ENCODE data around the gene C6orf47. TPM values are rescaled to one million over a fixed set of nuclear protein-coding genes. Genes with fewer than 3 reads are reported as not detected.

C6orf47 gene
- total RNA-seq, 1 experiment from 2014 or later = 22.4 TPM

DNA sequence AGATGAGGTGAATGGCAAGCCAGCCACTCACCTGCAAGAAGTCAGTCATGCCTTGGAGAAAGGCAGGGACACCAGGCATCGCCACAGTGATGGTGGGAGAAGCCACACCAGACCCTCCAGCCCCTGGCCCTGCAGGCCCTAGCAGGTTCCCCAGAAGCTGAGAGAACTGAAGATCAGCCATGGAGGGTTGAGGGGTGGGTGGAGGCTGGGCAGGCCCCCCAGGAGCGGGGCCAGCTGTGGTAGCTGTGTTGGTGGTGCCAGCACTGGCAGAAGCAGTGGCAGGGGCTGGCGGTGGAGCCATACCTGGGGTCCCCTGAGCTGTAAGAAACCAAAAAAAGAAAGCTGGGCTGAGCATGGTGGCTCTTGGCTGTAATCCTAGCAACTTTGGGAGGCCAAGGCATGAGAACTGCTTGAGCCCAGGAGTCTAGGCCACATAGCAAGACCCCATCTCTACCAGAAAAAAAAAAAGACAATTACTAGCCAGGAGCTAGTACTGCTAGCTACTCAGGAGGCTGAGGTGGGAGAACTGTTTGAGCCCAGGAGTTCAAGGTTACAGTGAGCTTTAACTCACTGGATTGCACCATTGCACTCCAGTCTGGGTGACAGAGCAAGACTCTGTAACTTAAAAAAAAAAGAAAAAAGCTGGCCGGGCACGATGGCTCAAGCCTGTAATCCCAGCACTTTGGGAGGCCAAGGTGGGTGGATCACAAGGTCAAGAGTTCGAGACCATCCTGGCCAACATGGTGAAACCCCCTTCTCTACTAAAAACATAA lies 17.6 kb downstream of the C6orf47 start:
- intact Hi-C loops (cut with micrococcal nuclease; ENCODE audit: unreplicated experiment) (no loop called here), in situ Hi-C loops (cut with HindIII; ENCODE audit: low pct_unique_long_range_greater_than_20kb, low sequenced_read_pairs) (no loop called here)
- Histone ChIP-seq H3K4me3 (ENCODE audit: low read depth in 2 of 2, low read length in 2 of 2) (no peak overlapping the region), H3K27me3 (ENCODE audit: control insufficient read depth, insufficient read depth, low read length) (no peaks in the 10 kb centered on the region), H3K27ac (ENCODE audit: low read length) (no peak overlapping the region), H3K36me3 (ENCODE audit: control insufficient read depth, insufficient read depth, low read length) (peaks cover 20% of the 10 kb centered on the region), H3K4me1 (ENCODE audit: control insufficient read depth, insufficient read depth, low read length) (no peaks in the 10 kb centered on the region), H3K9me3 (ENCODE audit: control insufficient read depth, insufficient read depth, low read depth, low read length) (no peaks in the 10 kb centered on the region)
- CTCF ChIA-PET = no interaction called here
- no peak for DNase-seq (ENCODE audit: low read depth, low spot score)
- BruUV-seq (replicated peaks) = no TSS peak
- POLR2A ChIA-PET = no interaction called here
- TF ChIP-seq, protein P1, sequence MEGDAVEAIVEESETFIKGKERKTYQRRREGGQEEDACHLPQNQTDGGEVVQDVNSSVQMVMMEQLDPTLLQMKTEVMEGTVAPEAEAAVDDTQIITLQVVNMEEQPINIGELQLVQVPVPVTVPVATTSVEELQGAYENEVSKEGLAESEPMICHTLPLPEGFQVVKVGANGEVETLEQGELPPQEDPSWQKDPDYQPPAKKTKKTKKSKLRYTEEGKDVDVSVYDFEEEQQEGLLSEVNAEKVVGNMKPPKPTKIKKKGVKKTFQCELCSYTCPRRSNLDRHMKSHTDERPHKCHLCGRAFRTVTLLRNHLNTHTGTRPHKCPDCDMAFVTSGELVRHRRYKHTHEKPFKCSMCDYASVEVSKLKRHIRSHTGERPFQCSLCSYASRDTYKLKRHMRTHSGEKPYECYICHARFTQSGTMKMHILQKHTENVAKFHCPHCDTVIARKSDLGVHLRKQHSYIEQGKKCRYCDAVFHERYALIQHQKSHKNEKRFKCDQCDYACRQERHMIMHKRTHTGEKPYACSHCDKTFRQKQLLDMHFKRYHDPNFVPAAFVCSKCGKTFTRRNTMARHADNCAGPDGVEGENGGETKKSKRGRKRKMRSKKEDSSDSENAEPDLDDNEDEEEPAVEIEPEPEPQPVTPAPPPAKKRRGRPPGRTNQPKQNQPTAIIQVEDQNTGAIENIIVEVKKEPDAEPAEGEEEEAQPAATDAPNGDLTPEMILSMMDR (IDR thresholded peaks at IDR 0.05) = no peak
- TF ChIP-seq TCF7L2 (IDR thresholded peaks at IDR 0.05; ENCODE audit: low read depth, low read length) (no peak), SIN3A (IDR thresholded peaks at IDR 0.05; ENCODE audit: borderline replicate concordance, insufficient read depth, low read depth, low read length) (no peak), POLR2AphosphoS5 (IDR thresholded peaks at IDR 0.05; ENCODE audit: low read depth, low read length) (no peak)
- TF ChIP-seq, protein P2, sequence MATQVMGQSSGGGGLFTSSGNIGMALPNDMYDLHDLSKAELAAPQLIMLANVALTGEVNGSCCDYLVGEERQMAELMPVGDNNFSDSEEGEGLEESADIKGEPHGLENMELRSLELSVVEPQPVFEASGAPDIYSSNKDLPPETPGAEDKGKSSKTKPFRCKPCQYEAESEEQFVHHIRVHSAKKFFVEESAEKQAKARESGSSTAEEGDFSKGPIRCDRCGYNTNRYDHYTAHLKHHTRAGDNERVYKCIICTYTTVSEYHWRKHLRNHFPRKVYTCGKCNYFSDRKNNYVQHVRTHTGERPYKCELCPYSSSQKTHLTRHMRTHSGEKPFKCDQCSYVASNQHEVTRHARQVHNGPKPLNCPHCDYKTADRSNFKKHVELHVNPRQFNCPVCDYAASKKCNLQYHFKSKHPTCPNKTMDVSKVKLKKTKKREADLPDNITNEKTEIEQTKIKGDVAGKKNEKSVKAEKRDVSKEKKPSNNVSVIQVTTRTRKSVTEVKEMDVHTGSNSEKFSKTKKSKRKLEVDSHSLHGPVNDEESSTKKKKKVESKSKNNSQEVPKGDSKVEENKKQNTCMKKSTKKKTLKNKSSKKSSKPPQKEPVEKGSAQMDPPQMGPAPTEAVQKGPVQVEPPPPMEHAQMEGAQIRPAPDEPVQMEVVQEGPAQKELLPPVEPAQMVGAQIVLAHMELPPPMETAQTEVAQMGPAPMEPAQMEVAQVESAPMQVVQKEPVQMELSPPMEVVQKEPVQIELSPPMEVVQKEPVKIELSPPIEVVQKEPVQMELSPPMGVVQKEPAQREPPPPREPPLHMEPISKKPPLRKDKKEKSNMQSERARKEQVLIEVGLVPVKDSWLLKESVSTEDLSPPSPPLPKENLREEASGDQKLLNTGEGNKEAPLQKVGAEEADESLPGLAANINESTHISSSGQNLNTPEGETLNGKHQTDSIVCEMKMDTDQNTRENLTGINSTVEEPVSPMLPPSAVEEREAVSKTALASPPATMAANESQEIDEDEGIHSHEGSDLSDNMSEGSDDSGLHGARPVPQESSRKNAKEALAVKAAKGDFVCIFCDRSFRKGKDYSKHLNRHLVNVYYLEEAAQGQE (IDR thresholded peaks at IDR 0.05; ENCODE audit: insufficient read depth in 1 of 2, low read depth in 2 of 2, low read length in 1 of 2) = no peak
- ATAC-seq = no peak

DNA sequence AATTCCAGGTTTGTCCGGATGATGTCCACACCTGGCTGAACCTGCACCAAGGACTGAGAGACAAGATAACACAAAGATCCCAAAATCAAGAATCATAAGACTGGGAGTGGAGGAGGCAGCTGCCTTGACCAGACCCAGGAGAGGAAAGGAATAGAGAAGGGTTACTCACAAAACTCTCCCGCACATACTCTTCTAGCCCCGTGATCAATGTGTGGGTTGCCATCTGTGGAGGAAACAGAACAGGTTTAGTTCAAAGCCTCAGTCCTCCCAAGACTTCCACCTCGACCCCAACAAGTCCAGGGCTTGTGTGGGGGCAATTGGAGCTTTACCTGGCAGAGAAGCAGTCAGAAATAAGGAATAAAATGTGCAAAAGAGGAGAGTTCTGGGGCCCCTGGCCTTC lies 19.2 kb downstream of the C6orf47 start:
- Histone ChIP-seq H3K9me3 (ENCODE audit: control insufficient read depth, insufficient read depth, low read depth, low read length) (no peaks in the 10 kb centered on the region), H3K4me1 (ENCODE audit: control insufficient read depth, insufficient read depth, low read length) (peaks cover 4% of the 10 kb centered on the region; the same call in 1 of the 2 replicates), H3K4me3 (ENCODE audit: low read depth in 2 of 2, low read length in 2 of 2) (no peak overlapping the region), H3K36me3 (ENCODE audit: control insufficient read depth, insufficient read depth, low read length) (peaks cover 20% of the 10 kb centered on the region), H3K27ac (ENCODE audit: low read length) (no peak overlapping the region), H3K27me3 (ENCODE audit: control insufficient read depth, insufficient read depth, low read length) (no peaks in the 10 kb centered on the region)
- BruUV-seq (replicated peaks) = no TSS peak
- no peak for DNase-seq (ENCODE audit: low read depth, low spot score)
- ATAC-seq = no peak
- ChIA-PET CTCF (no interaction called here), POLR2A (no interaction called here)
- in situ Hi-C loops (cut with HindIII; ENCODE audit: low pct_unique_long_range_greater_than_20kb, low sequenced_read_pairs) (no loop called here), intact Hi-C loops (cut with micrococcal nuclease; ENCODE audit: unreplicated experiment) (no loop called here)
- TF ChIP-seq, protein P2 (IDR thresholded peaks at IDR 0.05; ENCODE audit: insufficient read depth in 1 of 2, low read depth in 2 of 2, low read length in 1 of 2) = no peak
- TF ChIP-seq TCF7L2 (IDR thresholded peaks at IDR 0.05; ENCODE audit: low read depth, low read length) (no peak), SIN3A (IDR thresholded peaks at IDR 0.05; ENCODE audit: borderline replicate concordance, insufficient read depth, low read depth, low read length) (no peak), POLR2AphosphoS5 (IDR thresholded peaks at IDR 0.05; ENCODE audit: low read depth, low read length) (no peak)
- TF ChIP-seq, protein P1 (IDR thresholded peaks at IDR 0.05) = no peak

All from Panc1 (cell line).